Measurements from ENCODE around the gene CLSTN2. TPM values are rescaled to one million over a fixed set of nuclear protein-coding genes. Genes with fewer than 3 reads are reported as not detected.

CLSTN2 gene
- total RNA-seq, 1 experiment from 2014 or later, result 0.68 TPM

- no peak overlapping the region for H4K91ac ChIP-seq (ENCODE audit: insufficient read length, low read depth, low read length)
- no peaks in the 10 kb centered on the region for H4K20me1 ChIP-seq (ENCODE audit: control insufficient read depth, insufficient read depth, insufficient read length)
These were observed 335.3 kb downstream of the CLSTN2 start for GRCh38 chr3:140270329-140270728.

More at GRCh38 chr3:140270329-140270728, 335.3 kb downstream of the CLSTN2 start:
- Histone ChIP-seq H2BK15ac (ENCODE audit: low read depth, low read length) (no peak overlapping the region), H3T11ph (ENCODE audit: low read length) (no peak overlapping the region), H2BK120ac (ENCODE audit: low read depth, low read length, poor library complexity, severe bottlenecking) (no peak overlapping the region), H3K23ac (ENCODE audit: insufficient read length, low read depth, low read length) (no peak overlapping the region), H3K27ac (ENCODE audit: insufficient read length, low read depth, low read length) (no peak overlapping the region), H3K9ac (ENCODE audit: extremely low read depth, insufficient read length, low read length) (no peak overlapping the region), H2AK5ac (ENCODE audit: insufficient read length, low read length) (no peak overlapping the region), H2BK5ac (ENCODE audit: insufficient read length, low read length) (no peak overlapping the region), H3K18ac (ENCODE audit: insufficient read length, low read depth, low read length) (no peak overlapping the region), H3K9me3 (ENCODE audit: control insufficient read depth, low read depth, low read length) (no peaks in the 10 kb centered on the region), H3K4me2 (ENCODE audit: insufficient read depth, insufficient read length, low read length) (no peak overlapping the region), H3K14ac (ENCODE audit: insufficient read depth, low read length) (no peak overlapping the region), H2BK20ac (ENCODE audit: low read depth, low read length, poor library complexity, severe bottlenecking) (no peak overlapping the region), H3K56ac (ENCODE audit: insufficient read length, low read depth, low read length) (no peak overlapping the region), H3K23me2 (ENCODE audit: insufficient read length, low read depth, low read length, poor library complexity, severe bottlenecking) (no peaks in the 10 kb centered on the region), H3K4ac (ENCODE audit: low read depth, low read length) (no peak overlapping the region), H3K27me3 (ENCODE audit: insufficient read depth, low read length) (no peaks in the 10 kb centered on the region), H2AFZ (ENCODE audit: low read length) (no peak overlapping the region), H3K4me1 (ENCODE audit: insufficient read depth, low read length) (peaks cover 3% of the 10 kb centered on the region; the same call in 1 of the 2 replicates), H2BK12ac (ENCODE audit: insufficient read length, low read depth, low read length) (no peak overlapping the region), H3K79me1 (ENCODE audit: insufficient read depth, low read depth, low read length, poor library complexity, severe bottlenecking) (no peaks in the 10 kb centered on the region), H4K5ac (ENCODE audit: insufficient read length, low read depth, low read length) (no peak overlapping the region), H4K8ac (replicated peaks; ENCODE audit: insufficient read length, low read depth, low read length) (no peak overlapping the region), H3K79me2 (ENCODE audit: insufficient read depth, low read length) (no peaks in the 10 kb centered on the region)
- no peak for DNase-seq
- H3K27ac Mint-ChIP-seq, result no peak overlapping the region
- no peak for TF ChIP-seq CTCF (conservative IDR thresholded peaks at IDR 0.05)
- H3K4me1 Mint-ChIP-seq, result peaks cover 8% of the 10 kb centered on the region in 2 experiments
- WGBS (ENCODE audit: extremely low coverage, insufficient read length, low lambda C conversion rate), result no CpG with 5 or more reads among the region's 3 CpGs
- H3K9me3 Mint-ChIP-seq, result no peaks in the 10 kb centered on the region
- peaks cover 5% of the 10 kb centered on the region for H3K27me3 Mint-ChIP-seq (ENCODE audit: low read depth)
- H3K4me3 Mint-ChIP-seq, result no peak overlapping the region
- no peaks in the 10 kb centered on the region for H3K36me3 Mint-ChIP-seq (ENCODE audit: insufficient read depth in 1 of 3, low read depth in 3 of 3)

Data from H9 (cell line).